ENCODE measurements around the gene C4orf46.

Gene C4orf46

GRCh38 chr4:158622251-158622650 is 49.4 kb downstream of the C4orf46 start:
- ATAC-seq (no peak), DNase-seq (no peak)
- no peaks in the 10 kb centered on the region for H3K36me3 Mint-ChIP-seq (ENCODE audit: low read depth)
- no peak overlapping the region for H3K4me3 Mint-ChIP-seq
- H3K27me3 Mint-ChIP-seq = peaks cover 10% of the 10 kb centered on the region
- no peak overlapping the region for H3K27ac Mint-ChIP-seq
- no peaks in the 10 kb centered on the region for H3K9me3 Mint-ChIP-seq
- H3K4me1 Mint-ChIP-seq = no peaks in the 10 kb centered on the region

GRCh38 chr4:158621729-158622128 is 50.0 kb downstream of the C4orf46 start:
- Mint-ChIP-seq H3K36me3 (ENCODE audit: low read depth) (no peaks in the 10 kb centered on the region), H3K4me1 (no peaks in the 10 kb centered on the region), H3K27me3 (peaks cover 10% of the 10 kb centered on the region), H3K27ac (no peak overlapping the region), H3K9me3 (no peaks in the 10 kb centered on the region), H3K4me3 (no peak overlapping the region)
- no peak for DNase-seq
- ATAC-seq = no peak

- ATAC-seq (no peak), DNase-seq (no peak)
- H3K36me3 Mint-ChIP-seq (ENCODE audit: low read depth) = no peaks in the 10 kb centered on the region
- no peaks in the 10 kb centered on the region for H3K9me3 Mint-ChIP-seq
- no peak overlapping the region for H3K4me3 Mint-ChIP-seq
- H3K27ac Mint-ChIP-seq = no peak overlapping the region
- no peaks in the 10 kb centered on the region for H3K4me1 Mint-ChIP-seq
- H3K27me3 Mint-ChIP-seq = peaks cover 18% of the 10 kb centered on the region
These were observed 53.7 kb downstream of the C4orf46 start for GRCh38 chr4:158617956-158618355.

All from activated naive CD8-positive, alpha-beta T cell treated with anti-CD3 and anti-CD28 coated beads, Interleukin-2, amount 50 U/mL, for 24 hours (primary cell).